OCI-LY7 (cell line): ENCODE data around the gene CREB5. TPM values are rescaled to one million over a fixed set of nuclear protein-coding genes. Genes with fewer than 3 reads are reported as not detected.

Experiments used
- BruUV-seq: library from RNA; stranded (reverse); fragments of 400-500 nt; replicated peaks from 2 replicates; lab custom pipeline; 2021; lab: Mats Ljungman, UMichigan
- CTCF ChIA-PET: fragments of 300-600 bp; sonication (Branson Sonifier 250); formaldehyde crosslinking; loops from one replicate; lab custom pipeline; 2022; ENCODE audit warnings: antibody characterized with exemption; ENCODE audit not compliant: unreplicated experiment; lab: Charles Lee
- POLR2A ChIA-PET: fragments of 300-600 bp; sonication (Branson Sonifier 250); formaldehyde crosslinking; loops from one replicate; lab custom pipeline; 2022; ENCODE audit warnings: antibody characterized with exemption; lab: Charles Lee
- DNase-seq: peaks from one replicate; pipeline ENCODE4 v3.0.0-alpha.2; 2015; ENCODE audit warnings: low spot score
- H2AFZ ChIP-seq: fragments of 200-600 bp; sonication (generic), shearing (Covaris generic); 2 replicates; pipeline ENCODE4 v1.6.1; 2014; ENCODE audit warnings: mild to moderate bottlenecking, antibody characterized with exemption, low read length, moderate library complexity
- H3K27ac ChIP-seq: fragments of 200-600 bp; sonication (generic); 2 replicates; pipeline ENCODE4 v1.5.1; 2014; ENCODE audit warnings: mixed run types, low read depth, mild to moderate bottlenecking, moderate library complexity, low read length, inconsistent platforms; ENCODE audit not compliant: poor library complexity, severe bottlenecking
- H3K36me3 ChIP-seq: fragments of 200-600 bp; sonication (generic); 2 replicates; pipeline ENCODE4 v1.6.1; 2014; ENCODE audit warnings: mild to moderate bottlenecking, antibody characterized with exemption, low read length, moderate library complexity, mixed read lengths; ENCODE audit not compliant: insufficient read depth
- H3K4me1 ChIP-seq: fragments of 200-600 bp; sonication (generic); 2 replicates; pipeline ENCODE4 v1.5.1; 2014; ENCODE audit warnings: mild to moderate bottlenecking, low read length; ENCODE audit not compliant: insufficient read depth, poor library complexity, severe bottlenecking
- H3K4me2 ChIP-seq: fragments of 200-600 bp; sonication (generic); 2 replicates; pipeline ENCODE4 v1.6.1; 2014; ENCODE audit warnings: mild to moderate bottlenecking, low read length
- H3K4me3 ChIP-seq: fragments of 200-600 bp; sonication (generic); 2 replicates; pipeline ENCODE4 v1.5.1; 2014; ENCODE audit warnings: mild to moderate bottlenecking, low read depth, low read length; ENCODE audit not compliant: poor library complexity, severe bottlenecking
- H3K79me2 ChIP-seq: fragments of 200-600 bp; sonication (generic); 2 replicates; pipeline ENCODE4 v1.6.1; 2016; ENCODE audit warnings: low read depth, mild to moderate bottlenecking, low read length, moderate library complexity, mixed read lengths; ENCODE audit not compliant: insufficient read depth
- H3K9me2 ChIP-seq: fragments of 200-600 bp; sonication (generic); 2 replicates; pipeline ENCODE4 v1.6.1; 2016; ENCODE audit warnings: mild to moderate bottlenecking, low read length, mixed read lengths; ENCODE audit not compliant: insufficient read depth
- H3K9me3 ChIP-seq: fragments of 200-600 bp; sonication (generic); 2 replicates; pipeline ENCODE4 v1.6.1; 2014; ENCODE audit warnings: mild to moderate bottlenecking, mixed run types, low read length, mixed read lengths
- H4K20me1 ChIP-seq: fragments of 200-600 bp; sonication (generic); 2 replicates; pipeline ENCODE4 v1.6.1; 2014; ENCODE audit warnings: mild to moderate bottlenecking, antibody characterized with exemption, low read length, moderate library complexity, mixed read lengths; ENCODE audit not compliant: insufficient read depth
- CTCF ChIP-seq: fragments of 200-600 bp; sonication (generic); conservative IDR thresholded peaks from 2 replicates; pipeline ENCODE4 v1.5.1; 2014; ENCODE audit warnings: mild to moderate bottlenecking, antibody characterized with exemption, low read length, moderate library complexity, mixed read lengths
- EZH2phosphoT487 ChIP-seq: fragments of 200-600 bp; sonication (generic); IDR thresholded peaks from 2 replicates; pipeline ENCODE4 v1.6.1; 2018; ENCODE audit warnings: low read depth, borderline replicate concordance, mild to moderate bottlenecking, mixed run types, antibody characterized with exemption, low read length, moderate library complexity, mixed read lengths
- intact Hi-C: fragments of 100-400 bp; cut with micrococcal nuclease; formaldehyde crosslinking; loops from one replicate; pipeline ENCODE4 v1.10.0; 2022; ENCODE audit not compliant: unreplicated experiment
- total RNA-seq, 2 experiments: library from RNA; depleted of rRNA in 1 of 2; stranded (reverse); fragments of >200 nt in 1 of 2; shearing (Covaris generic) in 1 of 2; gene quantifications; 2 replicates each; pipeline ENCODE4 v1.2.3, GENCODE V29; 2014 to 2022

Gene CREB5
- total RNA-seq, 2 experiments from 2014 or later = 2.0 to 13.3 TPM

- no peak overlapping the region for H3K4me3 ChIP-seq
- DNase-seq = no peak
- H3K4me1 ChIP-seq = no peaks in the 10 kb centered on the region
- intact Hi-C loops = no loop called here
- H4K20me1 ChIP-seq = no peaks in the 10 kb centered on the region
- H2AFZ ChIP-seq = no peak overlapping the region
- TF ChIP-seq EZH2phosphoT487 = no peak
- TF ChIP-seq CTCF = no peak
- no peaks in the 10 kb centered on the region for H3K9me3 ChIP-seq
- H3K9me2 ChIP-seq = no peaks in the 10 kb centered on the region
- POLR2A ChIA-PET = no interaction called here
- H3K27ac ChIP-seq = no peak overlapping the region
- CTCF ChIA-PET = no interaction called here
- H3K36me3 ChIP-seq = no peaks in the 10 kb centered on the region
- H3K4me2 ChIP-seq = no peak overlapping the region
- no peaks in the 10 kb centered on the region for H3K79me2 ChIP-seq
- BruUV-seq = no TSS peak
These were observed 381.2 kb downstream of the CREB5 start for GRCh38 chr7:28793381-28794085.

GRCh38 chr7:28798274-28798673 is 386.0 kb downstream of the CREB5 start:
- Histone ChIP-seq H4K20me1 (no peaks in the 10 kb centered on the region), H3K4me3 (no peak overlapping the region), H3K79me2 (no peaks in the 10 kb centered on the region), H3K4me2 (no peak overlapping the region), H3K9me3 (no peaks in the 10 kb centered on the region), H3K27ac (no peak overlapping the region), H3K9me2 (no peaks in the 10 kb centered on the region), H3K4me1 (no peaks in the 10 kb centered on the region), H3K36me3 (no peaks in the 10 kb centered on the region), H2AFZ (no peak overlapping the region)
- no peak for DNase-seq
- ChIA-PET POLR2A (no interaction called here), CTCF (no interaction called here)
- intact Hi-C loops = no loop called here
- BruUV-seq = no TSS peak
- TF ChIP-seq EZH2phosphoT487 = no peak

- no peak overlapping the region for H3K27ac ChIP-seq
- H4K20me1 ChIP-seq = no peaks in the 10 kb centered on the region
- BruUV-seq = no TSS peak
- no peak for DNase-seq
- no peak overlapping the region for H3K4me2 ChIP-seq
- H3K9me3 ChIP-seq = no peaks in the 10 kb centered on the region
- ChIA-PET CTCF (no interaction called here), POLR2A (interaction anchor here (0.6 kb wide), 1 partner anchor 368 kb away, joined by 7 read pairs; no protein-coding TSS in a partner anchor)
- no peak overlapping the region for H3K4me3 ChIP-seq
- no peaks in the 10 kb centered on the region for H3K36me3 ChIP-seq
- H3K4me1 ChIP-seq = no peaks in the 10 kb centered on the region
- TF ChIP-seq CTCF (no peak), EZH2phosphoT487 (no peak)
- H3K9me2 ChIP-seq = no peaks in the 10 kb centered on the region
- H2AFZ ChIP-seq = no peak overlapping the region
- intact Hi-C loops = no loop called here
- no peaks in the 10 kb centered on the region for H3K79me2 ChIP-seq
These were observed 387.3 kb downstream of the CREB5 start for GRCh38 chr7:28799619-28800018.
